SK-N-SH (cell line): ENCODE measurements around the gene ANKRD39. TPM values are rescaled to one million over a fixed set of nuclear protein-coding genes. Genes with fewer than 3 reads are reported as not detected.
A peak's percentile ranks its signal among the peaks of the same experiment; 100 is the strongest.

ENCODE experiments used
- CTCF ChIA-PET: fragments of 300-600, 350-600 bp; formaldehyde crosslinking; extraction: SDS; loops from one replicate; lab custom pipeline; 2021; lab: Yijun Ruan, JAX
- POLR2A ChIA-PET: fragments of 350-600 bp; sonication (Branson Sonifier 250); formaldehyde crosslinking; extraction: SDS; loops from one replicate; lab custom pipeline; 2020; ENCODE audit warnings: antibody characterized with exemption, inconsistent platforms; lab: Yijun Ruan, JAX
- DNase-seq: peaks from one replicate; pipeline ENCODE4 v3.0.0; 2012
- H2AFZ ChIP-seq: fragments of 200-600 bp; sonication (generic); 2 replicates; pipeline ENCODE4 v1.8.1; 2016; ENCODE audit warnings: antibody characterized with exemption, mild to moderate bottlenecking, low read depth
- H3F3A ChIP-seq: fragments of 200-600 bp; sonication (generic); replicated peaks from 2 replicates; pipeline ENCODE3; 2016; ENCODE audit warnings: antibody characterized with exemption, mild to moderate bottlenecking; ENCODE audit not compliant: insufficient read depth
- H3K27ac ChIP-seq, 2 experiments: fragments of 200-500 bp in 1 of 2; fragments of 200-600 bp in 1 of 2; sonication (Bioruptor generic) in 1 of 2; sonication (generic), shearing (Covaris generic) in 1 of 2; 2 replicates each; pipeline versions ENCODE4 v1.5.1 to v1.6.1; 2014 to 2016; ENCODE audit warnings: low read depth in 2 of 2, inconsistent platforms in 1 of 2, low read length in 1 of 2, mild to moderate bottlenecking in 1 of 2, mixed read lengths in 1 of 2
- H3K27me3 ChIP-seq: fragments of 200-600 bp; sonication (generic), shearing (Covaris generic); 2 replicates; pipeline ENCODE4 v1.6.1; 2016; ENCODE audit warnings: mixed run types; ENCODE audit not compliant: insufficient read depth
- H3K36me3 ChIP-seq, 2 experiments: fragments of 200-500 bp in 1 of 2; fragments of 200-600 bp in 1 of 2; sonication (Bioruptor generic) in 1 of 2; sonication (generic) in 1 of 2; replicated peaks in 1 of 2; 2 replicates each; pipeline versions ENCODE3 to v1.5.1; 2014 to 2016; ENCODE audit warnings: low read length in 1 of 2, mild to moderate bottlenecking in 1 of 2; ENCODE audit not compliant: insufficient read depth in 2 of 2, control insufficient read depth in 1 of 2
- H3K4me1 ChIP-seq, 2 experiments: fragments of 200-500 bp in 1 of 2; fragments of 200-600 bp in 1 of 2; sonication (Bioruptor generic) in 1 of 2; sonication (generic), shearing (Covaris generic) in 1 of 2; 2 replicates each; pipeline versions ENCODE4 v1.5.1 to v1.6.1; 2014 to 2016; ENCODE audit warnings: low read depth in 1 of 2, low read length in 1 of 2, mixed run types in 1 of 2; ENCODE audit not compliant: insufficient read depth in 2 of 2, control insufficient read depth in 1 of 2
- H3K4me2 ChIP-seq: fragments of 200-600 bp; sonication (generic), shearing (Covaris generic); 2 replicates; pipeline ENCODE4 v1.6.1; 2017; ENCODE audit warnings: mixed run types
- H3K4me3 ChIP-seq, 2 experiments: fragments of 200-500 bp in 1 of 2; fragments of 200-600 bp in 1 of 2; sonication (Bioruptor generic) in 1 of 2; sonication (generic), shearing (Covaris generic) in 1 of 2; 2 replicates each; pipeline versions ENCODE4 v1.5.1 to v1.8.1; 2014 to 2016; ENCODE audit warnings: low read depth in 2 of 2, inconsistent platforms in 1 of 2, low read length in 1 of 2, mild to moderate bottlenecking in 1 of 2, mixed read lengths in 1 of 2, moderate library complexity in 1 of 2
- H3K79me2 ChIP-seq: fragments of 200-600 bp; sonication (generic); 2 replicates; pipeline ENCODE4 v1.8.1; 2017; ENCODE audit warnings: mild to moderate bottlenecking; ENCODE audit not compliant: insufficient read depth
- H3K9ac ChIP-seq: fragments of 200-600 bp; sonication (generic); 2 replicates; pipeline ENCODE4 v1.6.1; 2017; ENCODE audit warnings: mixed run types
- H3K9me2 ChIP-seq: fragments of 200-600 bp; sonication (generic); 2 replicates; pipeline ENCODE4 v1.6.1; 2017; ENCODE audit warnings: mixed run types
- H3K9me3 ChIP-seq: fragments of 200-600 bp; sonication (generic); 2 replicates; pipeline ENCODE4 v1.6.1; 2017; ENCODE audit warnings: mixed run types, mild to moderate bottlenecking, moderate library complexity
- H4K20me1 ChIP-seq: fragments of 200-600 bp; sonication (generic); 2 replicates; pipeline ENCODE4 v1.6.1; 2017; ENCODE audit warnings: mild to moderate bottlenecking, mixed run types; ENCODE audit not compliant: insufficient read depth
- CTCF ChIP-seq: fragments of 200-600 bp; sonication (generic); IDR thresholded peaks from 2 replicates; pipeline ENCODE4 v1.6.1; 2017; ENCODE audit warnings: antibody characterized with exemption, mild to moderate bottlenecking, moderate library complexity
- FOXM1 ChIP-seq: IDR thresholded peaks from 2 replicates; pipeline ENCODE4 v1.4.0; 2012; ENCODE audit warnings: low read depth, mild to moderate bottlenecking
- MEF2A ChIP-seq: IDR thresholded peaks from 2 replicates; pipeline ENCODE4 v1.4.0; 2012; ENCODE audit warnings: low read depth, borderline replicate concordance
- REST ChIP-seq: IDR thresholded peaks from 2 replicates; pipeline ENCODE4 v1.6.1; 2012; ENCODE audit warnings: mild to moderate bottlenecking, low read depth, low read length, moderate library complexity
- SIN3A ChIP-seq: IDR thresholded peaks from 2 replicates; pipeline ENCODE4 v1.6.1; 2012; ENCODE audit warnings: low read depth, mild to moderate bottlenecking, low read length, moderate library complexity, borderline replicate concordance
- TEAD4 ChIP-seq: IDR thresholded peaks from 2 replicates; pipeline ENCODE4 v1.4.0; 2012; ENCODE audit warnings: mild to moderate bottlenecking, borderline replicate concordance; ENCODE audit not compliant: insufficient read depth
- USF1 ChIP-seq: IDR thresholded peaks from 2 replicates; pipeline ENCODE4 v1.4.0; 2012; ENCODE audit warnings: low read depth, borderline replicate concordance
- YY1 ChIP-seq: IDR thresholded peaks from 2 replicates; pipeline ENCODE4 v1.4.0; 2012; ENCODE audit warnings: low read depth, mild to moderate bottlenecking
- WGBS: methylation state at CpG from one replicate; pipeline ENCODE4 v1.1.6; 2017; ENCODE audit warnings: low lambda C conversion rate; 5-methylcytosine and 5-hydroxymethylcytosine counted together
- polyA plus RNA-seq, 3 experiments: library from polyadenylated mRNA; depleted of rRNA; stranded (reverse); fragments of >200 nt; gene quantifications; 2 replicates each; pipeline ENCODE4 v1.2.3, GENCODE V29; 2012

Gene ANKRD39
- polyA plus RNA-seq, 1 of the 3 experiments (the other 2 are of a cell fraction) = 11.8 TPM

- Histone ChIP-seq H4K20me1 (no peaks in the 10 kb centered on the region), H3K4me1 (no peaks in the 10 kb centered on the region; a peak in 1 of 4 replicates), H3K4me2 (no peak overlapping the region), H3K36me3 (peaks cover 11 to 57% of the 10 kb centered on the region in 2 experiments), H3K9me3 (no peaks in the 10 kb centered on the region), H3K9ac (no peak overlapping the region), H3K79me2 (no peaks in the 10 kb centered on the region), H3K9me2 (no peaks in the 10 kb centered on the region), H3K4me3 (no peak overlapping the region), H3F3A (no peaks in the 10 kb centered on the region), H3K27ac (no peak overlapping the region), H2AFZ (no peak overlapping the region), H3K27me3 (no peaks in the 10 kb centered on the region)
- 83% methylated on average over 8 of the region's 10 CpGs for WGBS
- ChIA-PET POLR2A (no interaction called here), CTCF (interaction anchor here (1.3 kb wide), 2 partner anchors 15 to 69 kb away, joined by 3 read pairs; partner anchors contain the start of gene CNNM3)
- peak; percentile 92 for TF ChIP-seq REST
- TF ChIP-seq SIN3A = no peak
- TF ChIP-seq USF1 = no peak
- no peak for TF ChIP-seq CTCF
- no peak for DNase-seq
These were observed 26.1 kb downstream of the ANKRD39 start for GRCh38 chr2:96831679-96832078.

GRCh38 chr2:96830044-96830562 is 27.7 kb downstream of the ANKRD39 start:
- no peaks in the 10 kb centered on the region for H3K9me3 ChIP-seq
- no peak overlapping the region for H3K9ac ChIP-seq
- no peaks in the 10 kb centered on the region for H3K9me2 ChIP-seq
- H3K36me3 ChIP-seq = peaks cover 11 to 60% of the 10 kb centered on the region in 2 experiments
- POLR2A ChIA-PET = no interaction called here
- no peak for DNase-seq
- H4K20me1 ChIP-seq = 0 out of 2 replicates have a peak, but pooled peaks cover 2% of the 10 kb centered on the region
- no peak overlapping the region for H3K4me2 ChIP-seq
- CTCF ChIA-PET = interaction anchor here (1.5 kb wide), 1 partner anchor 27 kb away, joined by 3 read pairs; the partner anchor contains the start of gene ANKRD39
- no peaks in the 10 kb centered on the region for H3F3A ChIP-seq
- H3K27me3 ChIP-seq = no peaks in the 10 kb centered on the region
- no peak overlapping the region for H3K4me3 ChIP-seq
- no peak overlapping the region for H2AFZ ChIP-seq
- no peak overlapping the region for H3K27ac ChIP-seq
- no peaks in the 10 kb centered on the region; a peak in 1 of 4 replicates for H3K4me1 ChIP-seq
- TF ChIP-seq YY1 (no peak), TEAD4 (no peak), FOXM1 (no peak), MEF2A (no peak)
- TF ChIP-seq, all 33 proteins: peak for 0
- no peaks in the 10 kb centered on the region for H3K79me2 ChIP-seq
- WGBS = 72% methylated on average over 5 of the region's 5 CpGs
